ENCODE data around the gene HEG1. TPM values are rescaled to one million over a fixed set of nuclear protein-coding genes. Genes with fewer than 3 reads are reported as not detected.
A peak's percentile ranks its signal among the peaks of the same experiment; 100 is the strongest.

The HEG1 gene
- total and polyA plus RNA-seq, 2 donors (not counting 3 experiments of a cell fraction or from before 2014, with no cell fraction given): 50.1 to 106 TPM

DNA sequence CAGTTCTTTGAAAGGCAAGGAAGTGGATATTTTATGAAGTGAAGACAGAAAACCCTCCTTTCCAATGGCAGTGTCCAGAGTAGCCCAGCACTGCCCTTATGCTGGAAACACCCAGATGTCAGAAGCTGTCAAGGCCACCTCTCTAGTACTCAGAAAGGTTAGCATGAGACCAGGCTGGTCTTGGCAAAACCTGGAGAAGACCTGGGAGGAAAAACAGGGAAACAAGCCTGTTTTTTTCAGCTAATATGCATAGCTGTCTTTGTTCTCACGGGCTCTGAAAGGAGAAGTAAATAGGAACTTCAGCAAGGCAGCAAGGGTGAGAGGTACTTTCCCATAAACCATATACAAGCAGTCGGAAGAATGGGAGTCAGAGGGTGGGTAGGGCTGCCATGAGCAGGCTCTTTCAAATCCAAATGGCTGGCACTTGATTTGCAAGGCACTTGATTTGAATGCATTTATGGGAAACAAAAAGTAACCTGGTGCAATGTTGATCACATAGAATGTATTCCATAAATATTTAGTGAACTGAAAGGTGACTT, 55.8 kb downstream of the HEG1 start:
- Histone ChIP-seq H3K36me3 (ENCODE audit: control insufficient read depth in 2 of 2, extremely low read depth in 1 of 2, insufficient read depth in 2 of 2, low read length in 2 of 2) (peaks cover 16 to 35% of the 10 kb centered on the region in 2 experiments), H3K27me3 (ENCODE audit: control insufficient read depth in 2 of 2, insufficient read depth in 2 of 2, low read length in 2 of 2) (no peaks in the 10 kb centered on the region), H3K9me1 (replicated peaks; ENCODE audit: control insufficient read depth, extremely low read depth, insufficient read depth, low read length) (no peaks in the 10 kb centered on the region), H3K79me2 (ENCODE audit: control insufficient read depth, insufficient read depth, low read length) (no peaks in the 10 kb centered on the region), H3K4me3 (replicated peaks in 1 of 3; ENCODE audit: insufficient read depth in 1 of 3, low read depth in 1 of 3, low read length in 3 of 3) (no peak overlapping the region), H3K9me3 (replicated peaks; ENCODE audit: control insufficient read depth, insufficient read depth, low read length) (no peaks in the 10 kb centered on the region), H4K20me1 (replicated peaks; ENCODE audit: control insufficient read depth, extremely low read depth, insufficient read depth, low read length) (no peaks in the 10 kb centered on the region), H2AFZ (ENCODE audit: low read depth, low read length) (no peak overlapping the region), H3K9ac (replicated peaks; ENCODE audit: extremely low read depth, insufficient read depth, low read length) (no peak overlapping the region), H3K4me2 (ENCODE audit: insufficient read depth, low read length) (no peak overlapping the region), H3K4me1 (ENCODE audit: control insufficient read depth, extremely low read depth, insufficient read depth, low read length) (peaks cover 2% of the 10 kb centered on the region), H3K27ac (ENCODE audit: insufficient read depth, low read depth, low read length) (no peak overlapping the region)
- ChIA-PET POLR2A (no interaction called here), CTCF (no interaction called here)
- BruUV-seq (replicated peaks): no TSS peak
- FAIRE-seq (no peak), DNase-seq (ENCODE audit: low read depth, low spot score) (peak; percentile 10)
- no peak for TF ChIP-seq JUN (IDR thresholded peaks at IDR 0.05; ENCODE audit: borderline replicate concordance, insufficient read depth, insufficient read length, low read depth)
- no peak for TF ChIP-seq POLR2AphosphoS5 (IDR thresholded peaks at IDR 0.05; ENCODE audit: insufficient read depth, low read depth, low read length)
- no peak for TF ChIP-seq MAX (IDR thresholded peaks at IDR 0.05; ENCODE audit: insufficient read depth, insufficient read length)
- TF ChIP-seq MYC (IDR thresholded peaks at IDR 0.05; ENCODE audit: low read depth, low read length): no peak
- TF ChIP-seq GATA2 (IDR thresholded peaks at IDR 0.05; ENCODE audit: insufficient read depth, insufficient read length, low read depth, low read length): no peak
- TF ChIP-seq POLR2A (IDR thresholded peaks at IDR 0.05; ENCODE audit: low read depth, low read length): no peak
- no peak for TF ChIP-seq FOS (IDR thresholded peaks at IDR 0.05; ENCODE audit: borderline replicate concordance, insufficient read depth, low read length)
- TF ChIP-seq, protein P1, sequence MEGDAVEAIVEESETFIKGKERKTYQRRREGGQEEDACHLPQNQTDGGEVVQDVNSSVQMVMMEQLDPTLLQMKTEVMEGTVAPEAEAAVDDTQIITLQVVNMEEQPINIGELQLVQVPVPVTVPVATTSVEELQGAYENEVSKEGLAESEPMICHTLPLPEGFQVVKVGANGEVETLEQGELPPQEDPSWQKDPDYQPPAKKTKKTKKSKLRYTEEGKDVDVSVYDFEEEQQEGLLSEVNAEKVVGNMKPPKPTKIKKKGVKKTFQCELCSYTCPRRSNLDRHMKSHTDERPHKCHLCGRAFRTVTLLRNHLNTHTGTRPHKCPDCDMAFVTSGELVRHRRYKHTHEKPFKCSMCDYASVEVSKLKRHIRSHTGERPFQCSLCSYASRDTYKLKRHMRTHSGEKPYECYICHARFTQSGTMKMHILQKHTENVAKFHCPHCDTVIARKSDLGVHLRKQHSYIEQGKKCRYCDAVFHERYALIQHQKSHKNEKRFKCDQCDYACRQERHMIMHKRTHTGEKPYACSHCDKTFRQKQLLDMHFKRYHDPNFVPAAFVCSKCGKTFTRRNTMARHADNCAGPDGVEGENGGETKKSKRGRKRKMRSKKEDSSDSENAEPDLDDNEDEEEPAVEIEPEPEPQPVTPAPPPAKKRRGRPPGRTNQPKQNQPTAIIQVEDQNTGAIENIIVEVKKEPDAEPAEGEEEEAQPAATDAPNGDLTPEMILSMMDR (IDR thresholded peaks at IDR 0.05; ENCODE audit: extremely low read depth in 1 of 2, insufficient read depth in 1 of 2, low read depth in 1 of 2, low read length in 2 of 2): no peak
- no peak for TF ChIP-seq EZH2 (IDR thresholded peaks at IDR 0.05; ENCODE audit: borderline replicate concordance, low read depth, low read length, severe bottlenecking)
- intact Hi-C loops (cut with micrococcal nuclease) (no loop called here), dilution Hi-C loops (cut with MboI; ENCODE audit: extremely low pct_ligation_motif_present, low sequenced_read_pairs) (no loop called here)
